NCI-H2171 (cell line): Measurements from ENCODE around the gene AQP4.

Source experiments
- DNase-seq: peaks from one replicate; lab custom pipeline; 2025; lab: John Stamatoyannopoulos, UW

Gene AQP4

DNA sequence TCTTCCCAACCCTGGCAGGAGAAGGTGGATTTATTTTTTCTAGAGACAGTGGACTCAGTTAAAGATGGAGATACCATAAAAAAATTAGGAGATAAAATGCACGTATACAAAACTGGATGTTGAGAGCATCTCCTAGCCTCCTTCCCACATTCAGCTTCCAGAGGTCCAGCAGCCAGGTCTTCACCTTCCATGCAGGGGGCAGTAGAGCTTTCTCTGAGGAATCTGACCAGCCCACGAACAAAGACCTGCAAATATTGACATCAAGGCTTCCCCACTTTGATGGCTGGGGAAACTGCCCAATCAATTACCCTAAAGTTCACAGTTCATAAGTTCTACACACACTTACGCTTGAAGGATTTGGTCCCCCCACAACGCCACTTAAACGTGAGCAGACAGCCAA lies 24.5 kb downstream of the AQP4 start:
- no peak for DNase-seq

GRCh38 chr18:26839609-26840008 lies 25.9 kb downstream of the AQP4 start:
- DNase-seq: no peak

- no peak for DNase-seq
These were observed 33.2 kb downstream of the AQP4 start for GRCh38 chr18:26832302-26832701.

GRCh38 chr18:26827581-26827980 lies 37.9 kb downstream of the AQP4 start:
- no peak for DNase-seq

DNA sequence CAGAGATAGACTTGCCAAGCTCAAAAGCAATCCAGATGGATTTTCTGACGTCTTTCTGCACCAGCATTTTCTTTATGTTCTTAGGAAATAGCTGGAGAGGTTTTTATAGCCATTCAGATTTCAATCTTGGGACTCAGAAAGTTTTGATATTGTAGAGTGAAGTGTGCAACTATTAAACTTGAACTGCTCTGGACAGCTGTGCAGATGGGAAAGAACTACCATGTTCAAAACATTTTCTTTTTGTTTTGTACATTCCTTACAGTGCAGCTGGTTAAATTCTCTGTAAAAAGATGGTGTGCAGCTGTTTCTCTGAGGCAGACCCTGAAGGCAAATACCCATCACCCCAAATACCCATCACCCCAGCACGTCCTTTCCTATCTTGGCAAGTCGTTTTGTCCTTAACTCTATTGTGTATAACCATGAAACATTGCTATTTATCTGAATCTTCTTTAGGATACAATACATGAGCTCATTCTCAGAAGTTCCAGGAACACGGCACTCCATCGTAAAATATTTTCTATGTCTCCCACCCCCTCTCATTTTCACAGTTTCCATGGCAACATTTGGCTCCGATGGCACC lies 38.8 kb downstream of the AQP4 start:
- no peak for DNase-seq

DNA sequence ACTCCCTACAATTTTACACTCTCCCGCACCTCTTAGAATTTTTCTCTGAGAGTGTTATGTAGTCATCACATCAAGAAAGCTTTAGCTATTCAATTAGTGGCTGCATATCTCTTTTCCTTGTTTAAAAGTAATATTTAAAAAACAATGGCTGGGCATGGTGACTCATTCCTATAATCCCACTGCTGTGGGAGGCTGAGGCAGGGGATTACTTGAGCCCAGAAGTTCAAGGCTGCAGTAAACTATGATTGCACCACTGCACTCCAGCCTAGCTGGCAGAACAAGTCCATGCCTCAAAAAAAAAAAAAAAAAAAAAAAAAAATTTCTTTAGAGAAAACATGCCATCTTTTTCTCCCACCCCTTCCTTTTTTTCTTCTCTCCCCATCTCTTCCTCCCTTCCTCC lies 44.3 kb downstream of the AQP4 start:
- DNase-seq: no peak

- no peak for DNase-seq
These were observed 46.5 kb downstream of the AQP4 start for GRCh38 chr18:26819046-26819445.

GRCh38 chr18:26818461-26818860 lies 47.0 kb downstream of the AQP4 start:
- DNase-seq: no peak

GRCh38 chr18:26813043-26813442 lies 52.5 kb downstream of the AQP4 start:
- no peak for DNase-seq

DNA sequence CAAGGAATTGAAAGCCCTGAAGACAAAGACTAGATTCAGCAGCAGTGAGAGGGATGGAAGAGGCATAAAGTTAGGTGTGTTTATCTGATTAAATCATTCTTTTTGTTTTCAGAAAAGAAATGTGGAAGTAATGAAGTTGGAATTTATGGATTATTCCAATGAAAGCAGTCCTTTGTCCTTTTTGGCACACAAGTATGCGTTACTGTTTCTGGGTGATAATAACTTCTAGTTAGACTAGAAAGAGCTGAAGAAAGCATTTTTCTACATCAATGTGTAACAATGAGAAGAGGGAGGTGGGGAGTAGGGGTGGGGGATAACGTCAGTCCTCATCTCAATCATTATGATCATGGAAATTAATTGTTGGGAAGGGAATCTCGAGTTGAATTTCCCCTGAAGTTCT lies 53.0 kb downstream of the AQP4 start:
- DNase-seq: no peak

DNA sequence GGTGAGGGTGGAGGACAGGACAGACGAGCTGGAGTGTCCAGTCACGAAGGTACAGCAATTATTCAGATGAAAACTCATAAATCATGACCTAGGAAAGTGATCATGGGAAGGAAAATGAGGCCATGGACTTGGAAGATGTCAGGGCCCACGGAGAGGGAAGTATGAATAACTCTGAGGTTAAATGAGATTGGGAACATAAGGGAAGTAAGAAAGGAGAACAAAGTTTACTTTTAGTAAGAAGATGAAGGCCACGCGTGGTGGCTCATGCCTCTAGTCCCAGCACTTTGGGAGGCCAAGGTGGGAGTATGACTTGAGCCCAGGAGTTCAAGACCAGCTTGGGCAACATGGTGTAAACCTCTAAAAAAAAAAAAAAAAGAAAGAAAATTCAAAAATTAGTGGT lies 56.2 kb downstream of the AQP4 start:
- DNase-seq: no peak

DNA sequence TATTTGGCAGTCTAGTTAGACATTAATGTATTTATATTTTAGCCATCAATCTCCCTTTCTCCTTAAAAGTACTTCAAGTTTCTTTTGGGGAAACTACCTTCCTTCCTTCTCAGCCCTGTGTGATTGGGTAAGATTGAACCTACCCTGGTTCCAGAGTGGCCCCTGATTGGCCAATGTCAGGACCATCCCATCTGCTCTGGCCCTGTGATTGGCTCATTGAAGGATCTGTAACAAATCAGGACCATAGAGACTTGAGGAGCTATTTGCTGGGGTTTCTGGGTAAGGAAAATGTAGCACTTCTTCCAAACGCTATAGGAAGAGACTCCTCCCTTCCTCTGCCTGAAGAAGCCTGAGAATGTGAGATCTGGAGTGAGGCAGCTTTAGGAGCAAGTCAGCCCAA lies 59.3 kb downstream of the AQP4 start:
- no peak for DNase-seq

GRCh38 chr18:26804519-26804918 lies 61.0 kb downstream of the AQP4 start:
- no peak for DNase-seq

- DNase-seq: no peak
These were observed 61.9 kb downstream of the AQP4 start for GRCh38 chr18:26803643-26804042.

DNA sequence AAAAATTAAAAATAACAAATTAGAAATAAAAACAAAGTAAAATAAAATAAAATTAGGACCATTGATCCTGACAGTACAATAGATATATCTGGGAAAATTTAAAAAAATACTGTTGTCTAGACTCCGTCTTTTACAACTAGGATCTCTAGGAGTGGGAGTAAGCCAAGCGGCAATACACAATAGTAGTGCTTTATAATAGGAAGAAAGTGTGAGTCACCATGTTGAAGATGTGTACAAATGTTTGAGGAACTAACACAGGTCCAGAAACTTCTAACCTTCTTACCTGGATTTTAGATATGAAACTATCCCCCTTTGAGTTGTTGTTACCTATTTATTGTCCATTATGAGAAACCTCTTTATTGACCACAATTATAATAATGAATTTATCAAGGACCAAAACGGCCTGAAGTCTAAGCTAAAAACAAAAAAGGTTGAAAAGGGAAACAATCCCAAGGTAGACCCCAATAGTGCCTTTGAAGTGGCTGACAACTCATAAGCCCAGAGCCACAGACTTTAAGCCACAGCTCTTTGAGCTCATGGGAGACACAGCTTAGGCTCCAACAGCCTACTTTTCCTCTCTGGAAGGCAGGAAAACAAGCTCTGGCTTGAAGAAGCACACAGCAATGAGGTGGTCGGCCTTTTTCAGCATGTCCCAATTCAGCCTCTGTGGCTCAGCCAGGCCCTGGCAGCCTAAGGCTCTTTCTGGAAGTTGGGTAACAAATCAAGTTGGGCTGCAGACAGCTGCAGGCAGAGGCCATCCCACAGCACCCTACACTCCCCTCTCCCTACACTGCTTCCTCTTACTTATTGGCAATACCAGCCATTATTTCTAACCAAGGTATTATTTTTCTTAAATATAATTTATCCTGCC lies 62.9 kb downstream of the AQP4 start:
- no peak for DNase-seq
